Endometrial microvascular endothelial cells (primary cell): ENCODE data around the gene CREB3. TPM values are rescaled to one million over a fixed set of nuclear protein-coding genes. Genes with fewer than 3 reads are reported as not detected.

Experiments used
- in situ Hi-C: cut with HindIII; loops from 2 replicates; pipeline ENCODE4 v1.10.0; 2017; ENCODE audit warnings: low sequenced_read_pairs, low pct_unique_long_range_greater_than_20kb; ENCODE audit errors: inconsistent ontology term
- total RNA-seq: library from RNA; depleted of rRNA; stranded (reverse); fragments of >200 nt; gene quantifications from one replicate; pipeline ENCODE4 v1.2.3, GENCODE V29; 2015; ENCODE audit errors: inconsistent ontology term

The CREB3 gene
- total RNA-seq, 1 donor from 2014 or later = 64.9 TPM

DNA sequence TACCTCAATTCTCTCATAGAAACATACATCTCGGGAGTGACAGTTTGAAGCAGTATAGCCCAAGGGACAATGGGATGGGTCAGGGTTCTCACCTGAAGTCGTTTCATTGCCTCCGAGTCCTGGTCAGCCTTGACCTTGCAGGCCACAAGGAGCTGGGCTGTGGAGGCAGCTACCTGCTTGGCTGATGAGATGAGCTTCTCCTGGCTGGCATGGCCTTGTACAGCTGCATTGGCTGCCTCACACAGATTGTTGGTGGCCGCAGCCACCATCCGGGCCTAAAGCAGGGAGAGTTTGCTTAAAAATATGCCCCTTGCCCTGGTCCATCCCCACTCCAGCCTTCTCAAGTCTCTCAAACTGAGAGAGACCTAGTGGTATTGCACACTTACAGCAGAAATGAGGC lies 34.2 kb upstream of the CREB3 start:
- in situ Hi-C loops = no loop called here

DNA sequence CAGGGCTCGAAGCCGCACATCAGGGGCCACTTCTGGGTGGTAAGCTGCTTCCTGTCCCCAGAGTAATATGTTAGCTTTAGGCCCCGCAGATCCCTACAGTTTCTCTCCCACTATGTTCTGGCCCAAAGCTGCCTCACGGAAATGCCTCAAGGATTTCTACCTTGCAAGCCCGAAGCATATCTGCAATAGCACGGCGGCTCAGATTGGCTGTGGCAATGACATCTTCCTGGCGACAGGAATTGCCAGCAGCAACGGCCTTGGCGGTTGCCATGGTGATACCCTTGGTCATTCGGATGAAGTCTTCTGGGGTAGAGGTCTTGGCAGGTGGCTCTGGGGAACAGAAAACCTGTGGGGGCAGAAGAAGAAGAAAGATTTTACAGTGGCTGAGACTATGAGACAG lies 32.4 kb upstream of the CREB3 start:
- in situ Hi-C loops = no loop called here

DNA sequence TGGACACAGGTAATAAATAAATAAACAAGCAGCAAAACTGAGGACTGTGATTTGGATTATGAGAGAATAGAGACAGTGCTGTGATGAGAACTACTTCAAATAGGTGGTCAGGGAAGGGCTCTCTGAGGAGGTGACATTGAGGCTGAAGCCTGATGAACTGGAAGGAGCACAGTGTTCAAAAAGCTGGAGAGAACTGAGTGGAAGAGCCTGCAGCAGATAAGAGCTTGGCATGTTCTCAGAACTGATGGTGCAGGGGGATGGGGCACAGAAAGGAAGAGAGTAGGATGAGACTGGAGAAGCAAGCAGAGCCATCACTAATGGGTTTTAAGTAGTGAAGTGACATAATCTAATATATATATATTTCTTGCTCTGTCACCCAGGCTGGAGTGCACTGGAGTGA lies 31.5 kb upstream of the CREB3 start:
- in situ Hi-C loops = no loop called here

DNA sequence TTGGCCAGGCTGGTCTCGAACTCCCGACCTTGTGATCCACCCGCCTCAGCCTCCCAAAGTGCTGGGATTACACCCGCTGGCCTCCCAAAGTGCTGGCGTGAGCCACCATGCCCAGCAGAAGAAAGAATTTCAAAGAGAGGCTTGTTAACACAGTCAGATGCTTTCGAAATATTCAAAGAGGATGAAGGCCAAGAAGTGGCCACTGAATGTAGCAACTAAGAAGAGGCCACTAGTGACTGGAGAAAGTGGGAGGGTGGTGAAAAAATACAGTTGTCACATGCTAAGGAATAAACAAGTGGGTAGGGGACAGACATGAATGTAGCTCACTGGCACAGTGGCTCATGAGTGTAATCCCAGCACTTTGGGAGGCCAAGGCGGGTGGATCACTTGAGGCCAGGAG lies 29.8 kb upstream of the CREB3 start:
- in situ Hi-C loops = no loop called here

DNA sequence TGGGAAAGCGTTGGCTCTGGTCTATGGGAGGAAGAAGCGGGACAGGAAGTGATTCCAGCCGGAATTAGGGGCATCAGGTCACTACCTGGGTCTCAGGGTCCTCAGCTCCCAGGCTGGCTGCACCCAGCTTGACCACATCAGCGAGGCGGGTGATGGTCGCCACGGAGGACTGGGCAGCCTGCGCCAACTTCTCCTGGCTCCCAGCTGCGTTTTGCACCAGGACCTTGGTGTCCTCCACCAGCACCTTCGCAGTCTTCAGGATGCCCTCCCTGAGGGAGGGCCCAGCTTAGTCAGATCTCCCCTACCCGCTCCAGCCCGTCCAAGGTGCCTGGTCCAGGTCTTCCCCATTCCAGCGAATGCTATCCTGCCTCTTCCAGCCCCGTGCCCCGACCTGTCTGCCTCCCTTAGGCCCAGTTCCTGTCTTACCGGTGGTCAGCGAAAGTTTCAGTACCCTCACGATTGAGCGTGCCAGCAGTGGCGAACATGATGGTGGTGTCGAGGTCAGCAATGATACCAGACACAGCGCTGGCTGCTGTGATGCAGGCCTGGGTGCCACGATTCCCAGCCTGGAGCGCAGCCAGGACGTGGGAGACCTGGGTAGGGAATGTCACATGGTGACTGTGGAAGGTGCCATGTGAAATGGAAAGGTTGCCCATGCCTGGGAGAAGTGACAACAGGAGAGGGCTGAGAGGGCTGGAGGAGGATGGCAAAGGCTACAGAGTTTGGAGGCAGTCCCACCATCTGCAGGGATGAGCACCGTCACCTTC lies 28.4 kb upstream of the CREB3 start:
- in situ Hi-C loops = no loop called here

DNA sequence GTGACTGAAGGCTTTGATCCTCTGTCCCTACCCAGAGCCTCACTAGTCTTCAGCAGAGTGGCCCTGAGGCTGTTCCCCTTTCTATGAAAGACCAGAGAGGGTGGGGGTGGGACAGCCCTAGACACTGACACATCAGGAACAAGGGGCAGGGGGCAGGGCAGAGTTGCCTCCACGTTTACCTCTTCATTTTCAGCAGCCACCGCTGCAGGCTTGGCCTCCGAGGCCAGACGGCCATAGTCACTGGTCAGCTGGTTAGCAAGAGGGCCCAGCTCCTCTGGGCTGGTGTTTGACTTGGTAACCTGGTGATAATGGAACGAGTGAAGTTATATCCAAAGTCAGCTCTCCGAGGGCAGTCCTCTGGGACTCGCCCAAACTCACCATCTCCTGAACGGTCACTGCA lies 27.1 kb upstream of the CREB3 start:
- in situ Hi-C loops = no loop called here

- in situ Hi-C loops = no loop called here
Measured at GRCh38 chr9:35705836-35706430, 26.5 kb upstream of the CREB3 start.

DNA sequence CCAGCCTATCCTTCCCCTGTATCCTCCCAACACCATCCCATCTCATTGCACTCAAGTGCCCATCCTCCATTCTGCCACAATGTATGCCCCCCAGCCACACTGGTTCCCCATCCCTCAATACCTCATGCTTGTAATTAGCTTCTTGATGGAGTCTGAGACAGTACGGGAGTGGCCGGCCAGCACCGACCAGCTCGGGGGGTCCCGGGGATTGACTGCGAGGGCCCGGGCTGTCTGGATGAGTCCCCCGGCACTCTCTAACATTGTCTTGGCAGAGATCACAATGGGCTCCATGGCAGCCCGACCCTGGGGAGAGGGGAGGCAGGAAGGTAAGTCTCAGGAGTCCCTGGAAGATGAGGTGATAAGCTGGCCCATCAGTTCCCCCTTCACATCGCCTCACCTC lies 25.5 kb upstream of the CREB3 start:
- in situ Hi-C loops = no loop called here

- in situ Hi-C loops = no loop called here
Measured at GRCh38 chr9:35708146-35708545, 24.3 kb upstream of the CREB3 start.

- in situ Hi-C loops = no loop called here
Measured at GRCh38 chr9:35710818-35711500, 21.5 kb upstream of the CREB3 start.

GRCh38 chr9:35711501-35712428 lies 20.7 kb upstream of the CREB3 start:
- in situ Hi-C loops = no loop called here

- in situ Hi-C loops = no loop called here
Measured at GRCh38 chr9:35712762-35713400, 19.6 kb upstream of the CREB3 start.

- in situ Hi-C loops = no loop called here
Measured at GRCh38 chr9:35713578-35713977, 18.9 kb upstream of the CREB3 start.

DNA sequence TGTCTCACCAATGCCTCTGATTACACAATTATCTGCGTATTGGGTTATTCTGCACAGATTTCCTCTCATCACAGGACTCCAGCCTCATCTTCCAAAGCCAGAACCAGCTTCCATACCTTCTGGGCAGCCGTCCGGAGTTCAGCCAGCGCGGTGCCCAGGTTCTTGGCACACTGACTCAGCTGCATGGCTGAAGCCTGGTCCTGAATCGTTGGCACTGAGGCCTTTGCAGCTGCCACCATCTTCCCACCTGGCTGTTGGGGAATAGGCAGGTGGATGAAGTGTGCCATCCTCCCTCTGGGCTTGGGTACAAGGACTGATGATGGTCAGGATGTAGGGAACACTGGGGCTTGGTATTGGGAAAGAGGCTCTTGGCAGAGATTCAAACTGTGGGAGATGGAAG lies 18.3 kb upstream of the CREB3 start:
- in situ Hi-C loops = no loop called here

DNA sequence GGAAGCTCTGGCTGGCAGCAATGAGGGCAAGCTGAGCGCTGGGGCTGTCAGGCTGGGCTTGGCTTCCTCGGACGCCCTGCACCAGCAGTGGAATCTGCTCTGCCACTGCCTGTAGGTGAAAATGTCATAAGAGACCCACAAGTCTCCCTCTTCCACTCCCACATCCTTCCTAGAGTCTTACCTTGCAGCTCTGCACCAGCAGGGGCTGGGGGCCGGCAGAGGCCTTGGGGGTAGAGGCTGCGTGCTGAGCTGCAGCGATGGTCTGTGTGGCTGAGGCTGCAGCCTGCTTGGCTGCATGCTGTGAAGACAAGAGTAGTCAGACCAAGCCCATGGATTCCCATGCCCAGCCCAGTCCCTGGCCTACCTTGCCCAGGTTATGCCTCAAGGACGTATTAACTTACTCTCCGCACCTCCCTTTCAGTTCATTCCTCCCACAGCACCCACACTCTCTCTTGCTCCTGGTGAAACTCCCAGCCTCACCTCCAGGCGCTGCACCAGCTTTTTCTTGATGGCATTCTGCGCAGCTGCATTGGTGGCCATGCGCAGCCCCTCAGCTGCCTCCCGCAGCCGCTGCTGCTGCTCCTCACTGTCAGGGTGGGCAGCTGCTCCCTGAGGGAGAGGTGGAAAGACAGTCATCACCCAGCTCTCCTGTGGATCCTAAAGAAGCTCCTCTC lies 17.8 kb upstream of the CREB3 start:
- in situ Hi-C loops = no loop called here

DNA sequence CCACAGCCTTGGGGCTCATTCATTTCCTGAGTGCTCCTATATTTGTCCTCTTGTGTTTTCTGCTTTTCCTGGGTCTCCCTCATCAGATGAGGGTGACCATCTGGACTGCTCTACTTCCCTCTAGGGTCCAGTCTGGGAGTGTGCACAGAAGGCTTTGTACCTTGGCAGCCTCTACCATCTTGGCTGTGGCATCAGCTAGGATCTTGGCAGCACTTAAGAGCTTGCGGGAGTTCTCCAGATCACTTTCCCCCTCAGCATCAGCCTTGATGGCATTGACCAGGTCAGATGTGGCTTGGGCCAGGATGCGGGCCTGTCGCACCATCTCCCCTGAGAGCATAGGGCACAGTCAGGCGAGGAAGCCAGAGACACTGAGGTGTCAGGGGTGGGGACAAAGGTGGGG lies 16.2 kb upstream of the CREB3 start:
- in situ Hi-C loops = no loop called here

DNA sequence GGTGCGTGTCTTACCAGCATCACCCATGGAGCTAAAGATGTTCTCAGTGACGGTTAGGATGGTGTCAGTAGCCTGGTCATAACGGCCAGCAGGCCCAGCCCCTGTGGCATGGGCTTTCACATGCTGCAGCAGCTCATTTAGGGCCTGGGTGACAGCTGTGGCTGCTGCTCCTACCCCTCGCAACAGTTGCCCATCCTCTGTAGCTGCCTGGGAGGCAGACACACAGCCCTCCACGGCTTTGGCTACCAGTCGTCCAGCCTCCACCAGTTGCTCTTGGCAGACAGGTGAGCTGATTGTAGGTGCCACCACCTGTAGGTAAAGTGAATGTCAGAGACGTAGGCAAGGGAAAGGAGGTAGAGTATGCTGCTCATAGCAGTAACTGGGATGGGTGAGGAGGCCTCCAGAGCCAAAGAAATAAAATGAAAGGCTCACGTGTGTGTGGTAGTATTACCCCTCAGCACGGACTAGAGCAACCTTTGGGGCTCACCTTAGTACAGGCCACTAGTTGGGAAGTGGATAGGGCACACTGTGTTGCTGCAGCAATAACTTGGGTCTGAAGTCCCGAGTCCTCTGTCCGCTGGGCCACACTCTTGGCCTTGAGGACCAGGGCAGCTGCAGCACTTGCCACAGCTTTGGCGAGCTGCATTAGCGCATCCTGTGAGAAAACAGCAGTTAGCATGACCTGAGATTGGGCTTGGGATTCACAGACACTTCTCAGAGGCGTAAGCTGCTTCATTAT lies 15.2 kb upstream of the CREB3 start:
- in situ Hi-C loops = no loop called here
